ENCODE data around the gene TPSAB1.
"Not testable (repeated sequence)": the region's sequence is repeated elsewhere in the genome, so short reads cannot be mapped to it uniquely, and the experiment has no call there.

Gene TPSAB1

DNA sequence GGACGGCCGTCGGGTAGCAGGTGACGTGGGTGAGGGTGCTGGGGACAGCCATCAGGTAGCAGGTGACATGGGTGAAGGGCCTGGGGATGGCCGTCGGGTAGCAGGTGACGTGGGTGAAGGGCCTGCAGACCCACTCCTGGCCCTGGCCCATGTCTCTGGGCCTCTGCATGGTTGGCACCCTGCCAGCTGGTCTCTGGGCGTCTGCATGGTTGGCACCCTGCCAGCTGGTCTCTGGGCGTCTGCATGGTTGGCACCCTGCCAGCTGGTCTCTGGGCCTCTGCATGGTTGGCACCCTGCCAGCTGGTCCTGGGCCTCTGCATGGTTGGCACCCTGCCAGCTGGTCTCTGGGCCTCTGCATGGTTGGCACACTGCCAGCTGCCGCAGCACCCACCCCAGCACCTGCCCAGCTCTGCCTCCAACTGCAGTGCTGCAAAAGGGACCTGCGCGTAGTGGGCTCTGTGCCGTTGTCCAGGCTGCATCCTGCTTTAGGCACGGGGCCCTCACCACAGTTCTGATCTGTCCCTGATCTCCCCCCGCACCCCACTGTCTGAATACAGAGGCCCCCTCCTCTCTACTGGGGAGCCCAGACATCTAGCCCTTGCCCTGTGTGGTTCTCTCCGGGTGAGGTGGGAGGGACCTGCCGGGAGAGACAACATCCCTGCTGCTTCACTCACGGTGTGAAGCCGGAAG is 31.4 kb downstream of the TPSAB1 start:
- DNase-seq: not testable (repeated sequence)

DNA sequence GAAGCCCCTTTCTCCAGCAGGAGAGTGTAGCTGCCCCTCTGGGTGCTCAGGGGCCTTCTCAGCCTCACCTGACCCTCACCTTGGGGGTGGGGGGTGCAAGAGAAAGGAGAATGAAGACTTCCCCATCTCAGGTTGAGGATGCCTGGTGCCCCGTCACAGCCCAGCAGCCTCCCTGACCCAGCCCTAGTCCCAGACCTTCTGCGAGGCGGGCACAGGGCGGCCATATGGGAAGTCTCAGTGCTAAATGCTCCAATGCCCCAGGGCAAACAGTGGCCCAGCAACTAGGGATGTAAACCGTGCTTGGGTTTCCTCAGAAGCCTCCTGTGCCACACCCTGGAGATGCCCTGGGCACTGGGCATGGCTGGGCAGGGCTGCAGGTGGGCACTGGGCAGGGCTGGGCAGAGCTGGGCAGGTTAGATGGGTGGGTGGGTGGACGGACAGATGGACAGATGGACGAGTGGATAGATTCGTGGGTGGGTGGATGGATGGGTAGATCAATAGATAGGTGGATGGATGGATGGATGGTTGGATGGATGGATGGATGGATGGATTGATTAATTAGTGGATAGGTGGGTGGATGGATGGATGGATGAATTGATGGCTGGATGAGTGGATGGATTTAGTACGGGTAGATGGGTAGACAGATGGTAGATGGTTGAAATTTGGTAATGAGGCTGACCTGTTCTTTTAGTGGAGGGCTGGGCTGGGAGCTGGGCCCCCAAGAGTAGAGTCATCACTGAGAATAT is 32.1 kb downstream of the TPSAB1 start:
- DNase-seq: no peak

DNA sequence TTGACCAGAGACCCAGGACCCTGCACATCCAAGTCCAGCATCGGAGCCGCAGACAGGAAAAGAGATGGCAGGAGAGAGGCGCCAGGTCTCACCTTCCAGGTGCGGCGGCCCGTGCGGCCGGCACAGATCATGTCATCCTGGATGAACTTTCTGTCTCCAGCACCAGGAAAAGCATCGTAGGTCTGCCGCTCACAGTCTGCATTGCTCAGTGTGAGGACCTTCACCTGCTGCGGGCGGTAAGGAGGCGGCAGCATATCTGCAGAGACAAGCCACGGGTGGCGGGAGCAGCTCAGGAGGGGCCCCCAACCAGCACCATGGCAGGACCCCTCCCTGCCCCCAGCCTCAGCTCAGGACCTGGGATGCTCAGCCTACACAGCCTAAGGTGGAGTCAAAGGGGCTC is 33.3 kb downstream of the TPSAB1 start:
- no peak for DNase-seq

DNA sequence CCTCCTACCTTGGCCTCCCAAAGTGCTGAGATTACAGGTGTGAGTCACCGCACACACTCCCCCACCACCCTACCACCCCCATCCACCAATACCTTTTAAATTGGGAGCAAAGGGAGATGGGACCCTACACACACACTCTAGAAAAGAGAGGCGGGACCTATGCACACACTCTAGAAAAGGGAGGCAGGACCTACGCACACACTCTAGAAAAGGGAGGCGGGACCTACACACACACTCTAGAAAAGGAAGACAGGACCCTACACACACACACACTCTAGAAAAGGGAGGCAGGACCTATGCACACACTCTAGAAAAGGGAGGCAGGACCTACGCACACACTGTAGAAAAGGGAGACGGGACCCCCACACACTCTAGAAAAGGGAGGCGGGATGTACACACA is 34.3 kb downstream of the TPSAB1 start:
- DNase-seq: no peak

DNA sequence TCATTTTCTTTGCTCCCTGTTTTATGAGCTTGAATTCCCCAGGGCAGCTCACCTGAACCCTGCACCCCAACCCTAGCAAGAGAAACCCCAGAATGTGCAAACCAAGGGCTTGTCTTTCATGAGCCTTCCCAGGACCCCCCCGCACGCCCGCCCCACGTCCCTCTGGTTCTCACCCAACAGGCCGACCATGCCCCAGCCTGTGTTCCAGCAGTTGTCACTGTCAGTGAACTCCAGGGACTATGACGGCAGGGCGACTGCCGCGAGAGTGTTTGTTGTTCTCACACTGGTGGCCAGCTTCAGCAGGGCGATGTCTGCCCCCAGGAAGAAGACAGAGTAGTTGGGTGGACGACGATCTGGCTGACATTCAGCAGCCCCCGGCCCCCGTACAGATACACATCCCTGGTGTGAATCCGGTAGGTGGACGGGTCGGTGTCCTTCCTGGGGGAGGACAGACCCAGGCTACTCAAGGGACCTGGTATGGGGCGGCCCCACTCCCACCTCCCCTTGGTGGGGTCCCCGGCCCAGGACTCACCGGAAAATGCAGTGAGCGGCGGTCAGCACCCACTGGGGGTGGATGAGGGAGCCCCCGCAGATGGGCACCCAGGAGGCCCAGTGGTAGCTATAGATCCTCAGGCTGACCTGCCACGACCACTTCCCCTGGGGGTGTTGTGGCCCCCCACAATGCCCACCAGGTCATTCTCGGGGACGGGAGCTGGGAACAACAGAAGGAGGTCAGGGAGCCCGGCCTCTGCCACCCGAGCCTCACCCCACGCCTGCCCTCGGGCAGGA is 35.5 kb downstream of the TPSAB1 start:
- no peak for DNase-seq

DNA sequence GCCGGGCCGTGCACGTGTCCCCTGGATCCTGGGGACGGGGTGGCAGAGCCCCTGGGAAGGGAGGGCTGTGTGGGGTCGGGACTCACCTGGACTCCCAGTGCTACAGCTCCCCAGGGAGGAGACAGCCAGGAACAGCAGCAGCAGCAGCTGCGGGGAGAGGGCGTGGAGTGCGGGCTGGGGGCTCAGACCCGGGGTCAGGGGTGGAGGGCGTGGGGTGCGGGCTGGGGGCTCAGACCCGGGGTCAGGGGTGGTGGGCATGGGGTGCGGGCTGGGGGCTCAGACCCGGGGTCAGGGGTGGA is 36.0 kb downstream of the TPSAB1 start:
- no peak for DNase-seq

DNA sequence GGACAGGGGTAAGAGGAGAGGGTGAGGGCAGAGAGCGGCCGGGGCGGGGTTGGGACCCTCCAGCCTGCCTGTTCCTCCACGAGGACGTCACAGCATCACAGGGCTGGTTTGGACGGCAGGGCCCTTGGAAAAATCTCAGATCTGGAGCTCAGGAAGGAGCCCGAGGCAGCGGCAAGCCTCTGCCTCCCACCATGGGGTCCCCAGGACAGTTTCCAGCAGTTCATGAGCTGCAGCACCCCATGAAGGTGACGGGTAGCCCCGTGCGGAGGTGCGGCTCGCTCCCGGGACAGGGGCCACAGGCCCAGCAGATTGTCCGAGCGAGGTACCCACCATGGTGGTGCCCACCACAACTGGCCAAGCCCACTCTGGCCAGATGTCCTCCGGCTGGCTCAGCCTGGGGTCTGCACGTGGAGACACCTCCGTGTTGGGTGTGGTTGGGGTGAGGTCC is 36.7 kb downstream of the TPSAB1 start:
- DNase-seq: no peak

DNA sequence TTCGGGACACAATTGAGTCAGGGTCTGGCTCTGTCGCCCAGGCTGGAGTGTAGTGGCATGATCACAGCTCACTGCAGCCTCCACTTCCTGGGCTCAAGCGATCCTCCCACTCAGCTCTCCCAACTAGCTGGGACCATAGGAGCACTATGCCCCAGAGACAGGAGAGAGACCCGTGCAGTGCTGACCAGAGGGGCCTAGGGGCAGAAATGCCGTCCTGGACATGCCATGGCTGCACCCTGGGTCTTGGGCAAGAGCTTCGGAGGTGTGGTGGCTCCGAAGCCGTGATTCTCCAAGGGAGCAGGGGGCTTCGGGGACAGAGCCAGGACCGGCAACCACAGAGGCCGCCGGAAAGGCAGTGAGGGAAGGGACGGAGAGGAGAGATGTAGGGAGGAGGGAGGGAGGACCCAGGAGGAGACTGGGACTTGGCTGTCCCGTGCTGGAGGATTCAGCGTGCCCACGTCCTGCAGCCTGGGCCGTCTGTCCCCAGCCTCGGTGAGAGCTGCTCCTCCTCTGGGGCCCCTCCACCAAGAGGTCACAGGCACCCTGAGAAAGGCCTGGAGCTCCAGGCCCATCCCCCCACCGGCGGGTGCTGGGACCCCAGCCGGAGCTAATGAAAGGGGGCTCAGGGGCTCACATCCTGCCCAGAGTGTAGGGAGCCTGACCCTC is 37.2 kb downstream of the TPSAB1 start:
- no peak for DNase-seq

DNA sequence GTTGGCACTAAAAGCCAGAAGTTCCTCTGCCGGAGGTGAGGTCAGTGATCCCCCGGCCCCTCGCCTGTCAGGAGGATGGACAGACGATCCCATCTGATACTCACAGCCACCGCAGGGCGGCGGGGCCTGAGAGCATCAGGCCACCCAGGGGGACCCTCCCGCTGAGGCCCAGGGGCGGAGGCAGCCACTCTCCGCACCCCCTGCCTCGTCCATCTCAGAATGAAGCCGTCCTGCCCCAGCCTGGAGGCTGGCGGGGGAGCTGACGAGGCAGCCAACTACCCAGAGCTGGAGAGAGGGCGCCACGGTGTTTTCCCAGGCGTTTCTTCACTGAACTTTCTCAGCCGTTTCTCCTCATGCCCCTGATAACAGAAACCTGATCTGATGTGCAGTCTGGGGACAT is 38.0 kb downstream of the TPSAB1 start:
- DNase-seq: no peak

DNA sequence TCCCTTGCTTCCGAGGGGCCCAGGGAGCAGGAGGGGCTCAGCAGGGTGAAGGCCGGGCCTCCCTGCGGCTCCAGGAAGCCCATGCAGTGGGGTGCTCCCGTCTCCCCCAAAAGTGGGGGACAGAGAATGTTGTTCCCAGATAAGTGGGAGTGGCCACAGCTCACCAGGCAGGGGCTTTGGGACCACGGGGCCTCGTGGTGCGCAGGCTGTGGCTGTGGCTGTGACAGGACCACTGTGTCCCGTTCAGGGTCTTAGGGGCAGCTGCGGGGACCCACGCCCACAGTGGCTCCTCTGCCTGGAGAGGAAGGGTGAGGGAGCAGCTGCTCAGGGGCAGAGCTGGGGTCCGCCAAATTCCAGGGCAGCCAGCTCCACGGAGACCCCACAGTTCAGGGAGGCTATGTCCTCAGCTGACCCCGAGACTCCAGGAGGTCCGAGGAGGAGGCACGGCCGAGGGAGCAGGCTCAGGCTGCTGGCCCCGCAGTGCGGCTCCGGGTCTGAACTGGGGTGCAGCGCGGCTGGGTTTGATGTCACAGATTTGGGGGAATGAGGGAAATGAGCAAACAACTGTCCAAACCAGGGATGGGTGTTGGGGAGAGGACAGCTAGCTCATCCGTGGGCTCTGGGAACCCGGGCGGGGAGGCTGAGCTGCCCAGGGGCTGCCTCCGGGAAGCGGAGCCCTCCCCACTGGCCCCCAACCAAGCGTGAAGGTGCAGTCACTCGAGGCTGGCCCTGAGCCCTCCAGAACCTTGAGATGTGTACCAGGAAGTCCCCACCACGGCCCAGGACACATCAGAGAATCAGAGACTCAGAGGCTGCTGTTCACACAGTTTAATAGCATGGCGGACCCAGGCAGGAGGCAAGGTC is 38.8 kb downstream of the TPSAB1 start:
- DNase-seq: no peak

DNA sequence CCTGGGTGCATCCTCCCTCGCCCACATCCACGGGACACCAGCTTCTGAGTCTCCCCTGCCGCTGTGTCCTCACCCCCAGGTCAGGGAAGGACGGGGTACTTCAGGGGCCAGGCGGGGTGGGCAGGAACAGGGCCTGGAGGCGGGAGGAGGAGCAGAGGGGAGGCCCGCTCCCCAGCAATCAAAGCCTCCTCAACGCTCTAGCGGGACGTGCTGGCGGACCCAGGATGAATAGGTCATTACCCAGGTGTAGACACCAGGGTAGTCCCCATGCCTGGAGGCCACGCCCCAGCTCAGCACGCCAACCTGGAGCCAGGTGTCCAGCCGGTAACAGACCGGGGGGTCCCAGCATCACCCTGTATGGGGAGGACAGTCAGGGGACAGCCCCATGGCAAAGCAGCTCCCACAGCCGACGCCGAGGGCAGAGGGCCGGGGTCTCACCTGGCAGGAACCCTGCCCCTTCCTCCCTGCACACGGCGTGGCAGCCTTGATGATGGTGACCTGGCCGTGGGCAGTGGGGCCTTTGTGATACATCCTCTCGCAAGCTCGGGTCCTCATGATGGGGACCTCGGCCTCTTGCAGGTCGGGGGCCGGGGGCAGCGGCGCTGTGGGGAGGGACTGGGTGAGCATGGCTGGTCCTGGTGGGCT is 39.6 kb downstream of the TPSAB1 start:
- no peak for DNase-seq

DNA sequence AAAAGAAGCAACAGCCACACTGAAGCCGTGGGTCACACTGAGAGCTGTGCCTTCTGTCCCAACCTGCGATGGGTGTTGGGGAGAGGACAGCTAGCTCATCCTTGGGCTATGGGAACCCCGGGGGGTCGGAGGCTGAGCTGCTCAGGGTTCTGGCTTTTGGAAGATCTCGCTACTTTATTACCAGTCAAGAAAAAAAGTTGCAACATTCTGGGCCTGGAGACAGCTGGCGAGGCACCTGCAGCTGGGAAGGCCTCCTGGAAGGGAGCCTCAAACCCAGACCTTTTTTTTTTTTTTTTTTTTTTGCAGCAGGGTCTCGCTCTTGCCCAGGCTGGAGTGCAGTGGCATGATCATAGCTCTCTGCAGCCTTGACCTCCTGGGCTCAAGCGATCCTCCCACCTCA is 40.3 kb downstream of the TPSAB1 start:
- no peak for DNase-seq

DNA sequence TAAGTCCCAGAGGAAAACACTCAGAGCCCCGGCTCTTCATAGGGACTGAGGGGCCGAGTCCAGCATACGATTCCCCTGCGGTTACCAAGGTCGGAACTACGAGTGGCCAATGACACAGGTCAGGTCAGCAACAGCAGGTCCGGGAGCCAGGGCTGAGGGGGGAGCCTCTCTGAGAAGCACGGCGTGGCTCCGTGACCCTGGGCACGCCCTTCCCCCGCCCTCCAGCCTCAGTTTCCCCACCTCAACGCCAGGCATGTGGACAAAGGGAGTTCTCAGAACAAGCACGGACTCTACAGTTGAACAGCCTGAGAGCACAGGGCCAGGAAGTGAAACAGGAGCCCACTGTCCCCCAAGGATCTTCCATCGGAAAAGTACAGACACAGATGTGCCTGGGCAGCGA is 41.0 kb downstream of the TPSAB1 start:
- DNase-seq: no peak

DNA sequence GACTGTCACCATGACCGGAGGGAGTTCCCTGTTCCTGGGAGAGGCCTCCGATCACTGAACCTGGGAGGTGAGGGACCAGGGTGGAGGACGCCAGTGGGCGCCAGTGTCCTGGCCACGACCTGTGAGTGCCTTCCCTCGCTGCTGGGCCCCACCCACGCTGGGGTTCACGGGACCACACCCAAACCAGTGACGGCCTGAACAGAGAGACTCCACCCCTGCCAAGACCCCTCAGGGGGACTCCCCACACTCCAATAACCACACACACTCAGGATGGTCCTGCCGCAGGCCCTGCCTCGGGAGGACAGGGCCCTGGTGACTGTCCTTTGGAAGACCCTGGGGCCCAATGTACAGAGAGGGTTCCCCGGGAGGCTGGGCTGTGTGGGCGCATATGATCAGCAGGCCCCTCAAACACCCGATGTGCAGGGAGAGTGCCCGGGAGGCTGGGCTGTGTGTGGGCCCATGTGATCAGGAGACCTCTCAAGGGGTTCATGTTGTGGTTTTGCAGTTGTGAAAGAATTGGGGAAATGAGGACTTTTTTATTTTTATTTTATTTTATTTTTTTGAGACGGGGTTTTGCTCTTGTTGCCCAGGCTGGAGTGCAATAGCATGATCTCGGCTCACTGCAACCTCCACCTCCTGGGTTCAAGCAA is 41.9 kb downstream of the TPSAB1 start:
- DNase-seq: no peak

DNA sequence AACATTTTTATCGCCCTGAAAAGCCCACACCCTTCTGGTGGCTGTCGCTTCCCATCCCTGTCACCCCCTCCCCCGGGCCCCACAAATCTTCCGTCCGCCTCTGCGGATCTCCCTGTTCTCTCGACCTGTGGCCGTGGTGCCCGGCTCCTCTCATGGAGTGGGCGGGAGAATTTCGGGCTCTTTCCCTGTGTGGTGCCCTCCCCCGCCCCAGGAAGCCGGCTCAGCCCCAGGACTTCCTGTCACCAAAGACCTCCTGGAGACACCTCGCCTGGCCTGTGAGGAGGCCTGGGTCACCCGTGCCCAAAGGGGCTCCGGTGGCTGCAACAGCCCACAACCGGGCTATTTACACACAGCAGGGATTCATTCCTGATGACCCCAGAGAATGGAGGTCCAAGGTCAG is 42.8 kb downstream of the TPSAB1 start:
- DNase-seq: no peak

DNA sequence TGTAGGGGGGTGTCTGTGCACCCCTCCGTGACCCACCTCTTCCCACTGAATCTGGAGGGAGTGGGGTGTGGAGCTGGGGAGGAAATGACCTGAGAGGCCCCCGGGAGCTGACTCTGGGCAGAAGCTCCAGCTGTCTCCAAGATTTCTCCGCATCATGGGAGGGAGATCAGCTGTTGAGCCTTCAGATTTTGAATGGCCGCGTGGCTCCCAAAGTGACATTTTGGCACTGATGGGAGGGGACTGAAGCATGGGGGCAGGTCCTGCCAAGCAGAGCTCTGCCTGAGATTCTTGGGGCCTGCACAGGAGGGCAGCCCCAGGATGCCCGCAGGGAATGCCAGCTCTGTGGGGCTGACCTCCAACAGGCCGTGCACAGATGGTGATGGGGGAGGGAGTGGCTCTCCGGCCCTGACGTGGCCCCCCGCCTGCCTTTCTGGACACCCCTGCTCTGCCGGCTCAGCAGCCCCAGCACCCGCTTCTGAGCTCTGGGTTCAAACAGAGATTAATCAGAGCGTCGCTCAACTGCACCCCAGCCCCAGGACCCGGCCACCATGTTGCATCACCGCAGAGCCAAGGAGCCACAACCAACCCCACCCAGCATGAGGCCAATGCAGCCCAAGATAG is 43.6 kb downstream of the TPSAB1 start:
- DNase-seq: no peak

DNA sequence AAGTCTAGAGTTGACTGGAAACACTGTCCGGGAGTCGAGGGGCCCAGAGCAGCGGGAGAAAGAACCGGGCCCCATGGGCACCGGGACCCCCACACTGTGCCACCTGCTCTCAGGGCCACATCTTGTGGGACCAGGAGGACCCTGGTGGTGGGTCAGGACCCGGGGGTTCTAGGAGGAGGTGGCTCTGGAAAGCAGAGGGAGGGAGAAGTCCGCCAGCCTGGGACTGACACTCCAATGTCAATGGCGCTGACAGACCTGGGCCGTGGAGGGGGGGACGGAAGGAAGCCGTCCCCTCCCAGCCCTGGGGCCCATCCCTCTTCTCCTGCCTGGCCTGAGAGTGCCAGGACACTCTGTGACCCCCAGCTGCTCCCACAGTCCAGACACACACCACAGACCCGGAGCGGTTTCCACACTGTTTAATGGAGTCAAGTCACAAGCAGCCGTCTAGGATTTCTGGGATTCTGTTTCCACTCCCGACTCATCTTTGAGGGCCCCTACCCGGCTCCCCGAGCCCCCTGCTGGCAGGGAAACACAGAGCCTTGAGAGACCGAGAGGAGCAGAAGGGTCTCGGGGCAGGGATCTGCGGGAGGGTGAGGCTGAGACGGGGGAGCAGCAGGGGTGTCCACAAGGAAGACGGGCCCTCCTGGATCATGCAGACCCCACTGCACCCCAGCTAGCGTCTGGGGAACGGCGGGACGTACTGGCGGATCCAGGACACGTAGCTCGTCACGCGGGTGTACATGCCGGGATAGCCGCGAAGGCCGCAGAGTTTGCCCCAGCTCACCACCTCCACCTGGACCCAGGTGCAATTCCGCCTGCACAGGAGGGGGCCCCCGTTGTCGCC is 45.4 kb downstream of the TPSAB1 start:
- DNase-seq: no peak

DNA sequence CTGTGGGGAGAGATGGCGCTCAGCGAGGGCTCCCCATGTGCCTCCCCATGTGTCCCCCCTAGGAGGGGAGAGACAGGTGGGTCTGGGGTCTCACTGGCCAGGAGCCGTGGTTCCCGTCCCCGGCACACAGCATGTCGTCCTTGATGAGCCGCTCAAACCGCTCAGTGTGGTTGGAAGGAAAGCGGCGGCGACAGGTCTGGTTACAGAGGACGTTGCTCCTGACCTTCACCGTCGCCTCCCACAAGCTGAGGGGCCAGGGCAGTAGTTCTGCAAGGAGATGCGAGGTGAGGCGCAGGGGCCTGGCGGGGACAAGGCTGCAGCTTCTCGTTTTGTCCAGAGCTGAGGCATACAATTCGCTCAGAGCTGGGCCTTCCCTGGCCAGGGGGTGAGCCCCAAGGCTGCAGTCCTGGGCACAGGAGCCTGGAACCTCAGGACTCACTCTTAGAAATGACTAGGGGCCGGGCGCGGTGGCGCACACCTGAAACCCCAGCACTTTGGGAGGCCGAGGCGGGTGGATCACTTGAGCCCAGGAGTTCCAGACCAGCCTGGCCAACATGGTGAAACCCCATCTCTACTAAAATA is 46.1 kb downstream of the TPSAB1 start:
- DNase-seq: no peak

DNA sequence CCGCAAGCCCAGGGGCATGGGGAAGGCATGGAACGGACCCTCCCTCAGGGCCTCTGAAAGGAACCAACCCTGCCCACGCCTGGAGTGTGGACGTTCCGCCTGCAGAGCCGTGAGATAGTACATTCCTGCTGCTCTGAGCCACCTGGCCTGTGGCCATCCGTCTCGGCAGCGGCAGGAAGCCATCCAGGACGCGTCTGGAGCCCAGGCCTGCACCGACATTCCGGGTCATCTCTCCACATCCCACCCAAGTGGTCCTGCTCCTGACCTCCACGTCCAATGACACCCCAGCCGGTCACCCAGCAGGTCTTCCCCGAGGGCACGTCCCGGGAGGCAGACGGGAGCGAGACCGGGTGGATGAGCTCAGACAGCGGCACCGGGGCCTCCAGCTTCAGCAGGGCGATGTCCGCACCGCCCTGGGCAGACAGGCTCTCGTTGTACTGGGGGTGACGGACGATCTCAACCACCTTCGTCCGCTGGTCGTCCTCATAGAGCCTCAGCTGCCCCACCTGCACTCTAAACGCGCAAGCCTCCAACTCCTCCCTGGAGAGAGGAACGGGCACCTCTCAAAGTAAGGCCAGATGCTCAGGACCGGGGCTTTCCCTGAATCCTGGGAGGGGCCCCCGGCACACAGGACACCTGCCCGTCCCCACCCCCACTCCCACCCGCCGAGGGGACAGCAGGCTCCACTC is 47.6 kb downstream of the TPSAB1 start:
- DNase-seq: no peak
